ENCODE data around the gene ACSS1.

Gene ACSS1

DNA sequence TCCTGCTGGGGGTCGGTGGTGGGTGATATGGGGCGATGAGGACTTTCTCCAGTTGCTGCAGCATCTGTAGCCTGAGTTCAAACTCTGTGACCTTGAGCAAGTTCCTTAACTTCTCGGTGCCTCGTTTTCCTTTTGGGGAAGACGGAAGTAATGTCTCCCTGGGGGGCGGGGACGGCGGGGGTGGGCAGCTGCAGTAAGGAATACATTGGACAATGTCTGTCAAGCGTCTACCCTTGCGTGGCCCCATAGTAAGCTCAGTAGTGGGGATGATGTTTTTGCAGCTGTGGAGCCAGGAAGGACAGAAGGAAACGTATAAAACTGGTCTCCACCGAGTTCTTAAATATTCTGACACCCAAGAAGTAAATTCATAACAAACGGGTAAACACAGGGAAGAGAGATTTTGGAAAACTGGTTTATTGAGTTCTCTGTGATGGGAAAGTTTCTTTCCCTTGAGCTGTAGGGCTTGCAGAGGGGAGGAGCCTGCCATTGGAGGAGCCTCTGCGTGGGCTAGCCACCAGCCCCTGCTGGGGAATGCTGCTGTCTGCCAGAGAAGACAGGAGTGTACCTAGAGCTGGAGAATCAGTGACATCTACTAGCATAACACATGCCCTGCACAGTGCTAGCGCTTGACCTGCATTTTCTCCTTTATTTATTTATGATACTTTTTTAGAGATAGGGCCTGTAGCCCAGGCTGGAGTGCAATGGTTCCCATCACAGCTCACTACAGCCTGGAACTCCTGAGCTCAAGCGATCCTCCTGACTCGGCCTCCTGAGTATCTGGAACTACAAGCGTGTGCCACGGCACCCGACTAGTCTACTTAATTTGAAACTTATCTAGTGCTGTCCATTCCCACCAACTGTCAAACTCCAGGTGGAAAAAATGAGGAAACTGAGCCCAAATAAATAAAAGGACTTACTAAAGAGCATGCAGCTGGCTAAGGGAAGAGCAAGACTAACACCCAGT, 1.2 kb upstream of the ACSS1 start:
- no peak for DNase-seq

DNA sequence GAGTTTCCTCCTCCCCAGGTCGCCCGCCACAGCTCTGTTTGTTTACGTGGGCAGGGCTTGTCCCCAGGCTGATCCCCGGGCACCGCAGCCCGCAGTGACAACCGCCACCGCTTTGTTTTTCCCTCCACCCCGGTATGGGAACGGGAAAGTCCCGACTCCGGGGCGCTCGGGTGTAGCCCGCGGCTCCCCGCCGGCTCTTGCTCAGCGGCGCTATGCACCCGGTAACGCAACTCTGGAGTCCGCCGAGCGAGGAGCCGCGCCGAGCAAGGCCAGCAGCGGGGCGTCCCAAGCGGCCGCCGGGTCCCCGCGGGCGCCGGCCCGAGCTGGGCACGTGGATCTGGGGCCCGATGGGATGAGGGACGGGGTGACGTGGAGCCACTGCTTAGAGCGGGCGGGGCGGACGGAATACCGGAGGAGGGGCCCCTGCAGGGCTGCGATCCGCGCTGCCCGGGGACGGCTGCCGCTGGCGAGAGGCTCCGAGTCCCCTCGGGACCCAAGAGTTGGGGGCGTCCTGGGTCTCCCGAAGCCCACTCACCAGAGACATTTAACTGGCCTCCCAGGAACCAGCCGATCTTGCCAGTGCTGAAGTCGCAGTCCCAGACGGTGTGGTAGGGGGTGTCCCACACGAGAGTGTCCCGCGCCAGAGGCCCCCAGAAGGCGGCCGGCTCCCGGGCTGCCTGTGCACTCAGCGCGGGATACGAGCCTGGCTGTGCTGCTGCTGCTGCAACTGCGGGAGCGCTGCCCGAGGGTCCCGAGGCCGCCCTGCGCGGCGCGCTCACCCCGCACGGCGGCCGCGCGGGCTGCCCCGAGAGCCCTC, 497 bp downstream of the ACSS1 start:
- no peak for DNase-seq

DNA sequence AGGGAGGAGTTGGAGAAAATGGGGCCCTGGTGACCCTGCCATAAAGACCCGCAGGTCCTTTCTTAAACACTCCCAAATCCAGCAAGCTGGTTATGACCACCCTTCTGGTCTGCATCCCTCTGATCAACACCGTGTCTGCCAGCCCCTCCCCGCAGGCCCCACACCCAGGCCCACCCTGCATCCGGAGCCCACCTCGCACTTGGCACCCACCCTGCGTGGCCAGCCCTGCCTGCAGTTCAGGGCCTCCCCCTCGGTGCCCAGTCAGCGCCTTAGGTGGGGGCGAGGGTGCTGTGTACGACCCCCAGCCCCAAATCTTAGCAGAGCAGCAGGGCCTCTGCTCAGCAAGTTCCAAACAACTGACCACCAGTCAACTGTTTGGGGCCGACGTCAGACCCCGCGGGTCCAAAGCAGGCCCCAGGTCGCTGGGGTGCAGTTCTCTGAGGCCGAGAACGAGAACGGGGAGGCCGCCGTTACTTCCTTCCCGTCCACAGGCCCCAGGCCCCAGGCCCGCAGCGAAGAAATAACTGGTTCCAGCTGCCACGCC, 1.2 kb downstream of the ACSS1 start:
- no peak for DNase-seq

DNA sequence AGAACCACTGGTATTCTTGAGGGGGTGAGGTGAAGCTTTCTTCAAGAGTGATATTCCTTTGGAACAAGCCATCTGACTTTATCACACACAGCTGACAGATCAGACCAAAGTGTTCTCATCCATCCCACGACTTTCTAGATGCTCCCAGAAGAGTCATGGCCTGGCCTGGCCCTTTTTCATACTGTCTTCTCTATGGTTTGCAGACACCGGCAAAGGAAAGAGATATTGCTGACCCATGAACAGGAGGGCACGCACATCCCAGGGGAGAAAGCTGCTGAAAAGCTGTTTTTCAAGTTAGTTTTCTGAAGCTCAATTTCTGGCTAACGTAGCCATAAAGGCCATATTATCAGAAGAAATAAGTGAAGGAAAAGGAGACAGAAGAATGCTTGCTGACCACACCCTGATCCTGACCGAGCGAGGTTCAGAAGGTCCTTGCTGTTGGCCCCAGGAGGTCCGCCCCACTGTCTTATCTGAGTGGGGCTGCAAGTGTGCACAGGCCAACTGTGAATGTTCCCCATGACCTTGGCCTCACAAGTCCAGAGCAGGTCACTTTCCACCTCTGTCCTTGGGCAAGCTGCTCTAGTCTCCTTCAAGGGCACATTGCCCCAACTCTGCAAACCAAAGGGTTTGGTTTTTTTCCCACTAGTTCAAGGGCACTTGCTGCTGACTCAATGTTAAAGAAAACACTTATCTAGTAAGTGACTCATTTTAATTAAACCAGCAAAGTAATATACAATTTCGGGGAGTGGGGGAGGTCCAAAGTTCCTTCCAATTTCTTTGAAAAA, 2.0 kb downstream of the ACSS1 start:
- DNase-seq = no peak

DNA sequence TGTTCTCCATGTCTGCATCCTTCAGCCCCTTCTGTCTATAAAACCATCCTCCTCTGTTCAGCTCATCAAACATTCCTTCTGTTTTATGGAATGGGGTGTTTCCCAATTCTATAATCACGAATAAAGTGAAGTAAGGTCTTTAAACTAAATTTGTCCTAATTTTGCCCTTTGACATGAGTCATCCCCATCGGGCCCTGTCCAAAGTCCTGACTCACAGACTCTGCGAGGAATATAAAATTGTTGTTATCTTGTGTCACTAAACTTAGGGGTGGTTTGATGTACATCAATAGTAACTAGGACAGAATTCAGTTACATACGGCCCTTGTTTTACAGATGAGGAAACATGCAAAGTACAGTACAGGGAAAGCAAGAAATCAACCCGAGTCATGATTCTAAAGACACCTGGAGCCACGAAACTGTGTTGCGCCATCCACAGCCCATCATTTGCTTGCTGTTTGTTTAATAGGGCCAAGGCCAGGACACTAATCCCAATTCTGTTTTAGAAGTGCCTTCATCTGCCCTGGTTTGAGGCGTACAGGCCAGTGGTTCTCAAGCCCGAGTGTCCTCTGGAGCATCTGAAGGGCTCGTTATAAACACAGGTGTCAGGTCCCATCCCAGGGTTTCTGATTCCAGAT, 2.8 kb downstream of the ACSS1 start:
- no peak for DNase-seq

DNA sequence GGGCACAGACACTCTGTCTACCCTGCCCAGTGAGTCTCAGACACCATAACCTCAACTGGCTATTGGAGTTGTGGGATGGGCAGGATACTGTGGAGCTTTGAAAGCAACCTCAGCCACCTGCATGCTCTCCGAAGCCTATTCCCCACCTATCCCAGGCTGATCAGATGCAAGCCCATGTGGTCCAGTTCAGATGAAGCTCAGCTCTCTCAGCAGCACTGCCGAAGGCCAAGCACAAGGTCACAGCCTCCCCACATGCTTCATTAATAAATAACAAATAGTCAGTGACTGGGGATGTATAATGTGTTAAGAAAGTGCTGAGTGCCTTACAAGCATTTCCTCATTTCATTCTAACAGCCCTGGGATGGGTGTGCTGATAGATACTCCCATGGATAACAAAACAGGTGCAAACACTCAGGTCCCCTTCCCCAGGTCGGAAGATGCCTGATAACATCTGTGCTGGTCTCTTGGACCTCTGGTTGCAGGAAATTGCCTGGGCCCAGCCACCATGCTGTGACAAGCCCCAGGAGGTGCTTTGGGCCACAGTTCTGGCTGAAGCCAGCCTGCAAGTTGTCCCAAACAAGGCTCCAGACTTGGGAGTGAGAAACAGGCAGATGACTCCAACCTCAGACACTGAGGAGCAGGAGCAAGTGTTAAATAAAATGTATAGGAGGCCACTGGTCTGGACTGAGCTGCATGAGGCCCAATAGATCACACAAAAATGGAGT, 3.7 kb downstream of the ACSS1 start:
- DNase-seq = no peak

DNA sequence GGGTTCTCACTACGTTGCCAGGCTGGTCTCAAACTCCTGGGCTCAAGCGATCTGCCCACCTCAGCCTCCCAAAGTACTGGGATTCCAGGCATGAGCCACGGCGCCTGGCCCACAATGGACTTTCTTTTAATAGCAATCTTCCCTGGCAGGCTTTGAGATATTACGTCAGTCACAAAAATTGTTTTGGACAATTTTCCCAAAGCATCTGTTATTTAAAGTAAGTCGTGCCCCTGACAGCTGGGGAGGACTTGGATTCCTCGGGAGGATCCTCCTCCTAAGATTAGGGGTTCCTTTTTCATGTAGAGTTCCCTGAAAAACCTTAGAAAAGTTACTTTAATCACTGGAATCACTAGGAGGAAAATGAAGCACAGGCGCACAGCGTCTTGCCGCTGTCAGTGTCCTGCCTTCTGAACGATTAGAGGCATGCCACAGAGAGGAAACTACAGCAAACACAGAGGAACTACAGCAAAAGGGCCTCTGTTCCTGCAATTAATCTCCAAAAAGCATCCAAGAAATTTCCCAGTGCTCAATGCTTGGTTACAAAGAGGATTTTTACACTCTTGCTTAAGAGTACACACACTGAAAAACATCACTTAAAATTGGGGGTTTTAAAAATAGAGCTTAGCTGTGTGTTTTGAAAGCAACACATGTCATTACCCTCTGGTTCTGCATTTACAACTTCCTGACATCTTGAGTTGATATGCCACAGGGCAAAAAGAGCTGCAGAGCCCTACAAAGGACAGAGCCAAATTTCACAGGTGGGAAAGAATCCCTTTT, 4.5 kb downstream of the ACSS1 start:
- peak in 1 of 2 experiments; percentile 62 for DNase-seq

DNA sequence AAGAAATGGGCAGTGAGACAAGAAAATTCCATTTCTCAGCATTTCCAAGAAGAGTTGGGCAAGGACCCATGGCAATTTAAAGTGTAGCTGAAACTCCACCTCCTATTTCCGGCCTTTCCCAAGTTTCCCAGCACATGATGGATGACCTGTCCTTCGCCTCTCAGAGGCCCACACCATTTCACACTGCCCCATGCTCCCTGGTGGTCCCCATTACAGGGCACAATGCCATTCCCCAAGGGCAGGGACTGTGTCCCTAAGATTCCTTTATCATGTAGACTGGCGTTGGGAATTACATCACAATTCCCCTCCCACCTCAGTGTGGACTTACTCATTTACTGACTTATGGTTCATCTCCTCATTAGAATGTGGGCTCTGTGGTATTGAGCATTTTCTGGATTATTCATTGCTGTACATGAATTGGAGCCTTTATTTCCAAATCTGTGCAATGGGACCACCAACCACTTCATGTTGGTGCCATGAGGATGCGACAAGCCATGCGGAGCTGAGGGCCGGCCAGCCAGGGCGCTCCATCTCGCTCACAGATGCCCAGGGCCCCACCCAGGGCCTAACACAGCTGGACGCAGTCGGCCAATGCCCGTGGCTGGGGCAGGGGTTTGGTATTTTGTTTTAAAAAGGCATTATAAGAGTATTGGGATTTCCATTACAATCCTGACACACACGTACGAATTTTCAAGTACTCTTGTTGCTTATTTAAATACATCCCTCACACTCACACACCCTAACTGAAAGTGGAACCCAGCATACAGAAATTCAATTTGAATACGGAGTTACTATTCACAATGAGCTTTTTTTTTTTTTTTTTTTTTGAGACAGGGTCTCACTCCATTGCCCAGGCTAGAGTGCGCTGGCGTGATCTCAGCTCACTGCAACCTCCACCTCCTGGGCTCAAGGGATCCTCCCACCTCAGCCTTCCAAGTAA, 5.4 kb downstream of the ACSS1 start:
- DNase-seq = no peak

DNA sequence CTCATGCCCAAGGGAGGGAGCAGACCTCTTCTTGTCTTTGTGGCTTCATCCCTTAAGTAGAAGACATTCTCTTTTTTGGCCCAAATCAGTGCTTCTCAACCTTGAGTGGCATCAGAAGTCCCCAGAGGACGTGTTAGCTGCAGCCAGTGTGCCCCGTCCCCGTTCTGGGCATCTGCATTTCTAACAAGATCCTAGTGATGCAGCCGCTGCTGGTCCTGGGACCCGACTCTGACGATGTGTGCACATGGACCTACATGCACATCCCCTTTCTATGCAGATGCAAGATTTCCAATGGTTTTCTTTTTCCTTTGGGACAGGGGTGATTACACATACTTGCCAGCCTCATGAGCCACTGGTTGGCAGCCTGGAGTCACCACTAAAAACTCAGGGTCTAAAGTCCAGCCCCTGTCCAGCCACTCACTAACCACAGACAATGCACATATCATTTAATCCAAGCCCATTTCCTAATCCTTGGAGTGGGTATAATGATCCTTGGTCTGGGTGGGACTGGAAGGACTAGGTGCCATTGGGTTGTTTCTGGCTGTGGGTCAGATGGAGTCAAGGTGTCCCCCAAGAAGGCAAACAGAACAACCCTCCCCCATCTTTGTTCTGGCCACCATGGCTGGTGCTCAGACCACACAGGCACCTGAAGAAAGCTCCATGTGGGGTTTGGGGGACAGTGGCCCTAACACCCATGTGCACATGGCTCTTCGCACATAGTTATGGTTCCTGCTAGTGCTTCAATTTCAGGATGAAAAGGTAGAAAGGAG, 6.4 kb downstream of the ACSS1 start:
- DNase-seq = no peak

DNA sequence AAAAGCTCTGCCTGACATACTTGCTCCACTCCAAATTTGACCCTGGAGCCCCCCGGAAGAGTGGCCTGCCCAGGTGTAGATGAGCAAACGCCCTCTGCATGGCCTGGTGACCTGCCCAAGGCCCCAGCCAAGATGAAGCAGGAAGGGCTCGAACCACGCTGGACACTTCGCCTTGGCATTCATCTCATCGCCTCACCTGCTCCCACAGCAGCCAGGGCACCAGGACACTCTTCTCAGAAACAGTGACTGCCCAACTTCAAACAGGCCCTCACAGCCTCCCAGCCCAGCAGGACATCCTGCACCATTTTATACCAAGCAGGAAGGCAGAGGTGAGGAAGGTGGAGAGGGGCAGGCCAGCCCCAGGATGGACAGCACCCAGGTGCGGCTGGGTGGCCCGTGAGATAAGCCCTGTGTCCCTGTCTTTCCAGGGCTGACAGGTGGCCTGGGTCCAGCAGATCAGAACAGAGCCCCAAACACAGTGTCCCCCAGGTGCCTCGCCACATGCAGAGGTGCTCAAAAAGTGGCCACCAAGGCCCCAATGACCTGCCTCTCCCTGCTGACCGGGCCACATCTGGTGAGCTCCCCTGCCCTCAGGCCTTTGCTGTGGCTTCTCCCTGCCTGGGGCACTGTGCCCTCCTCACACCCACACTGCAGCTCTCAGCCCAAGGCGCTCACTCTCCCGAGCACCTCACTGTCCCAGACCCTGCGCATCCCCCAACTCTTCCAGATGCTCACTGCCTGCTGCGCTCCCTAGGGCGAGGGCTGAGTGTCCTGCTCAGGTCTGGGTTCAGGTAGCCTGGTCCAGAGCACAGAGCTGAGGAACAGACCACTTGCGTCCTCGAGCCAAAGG, 7.2 kb downstream of the ACSS1 start:
- DNase-seq = no peak

DNA sequence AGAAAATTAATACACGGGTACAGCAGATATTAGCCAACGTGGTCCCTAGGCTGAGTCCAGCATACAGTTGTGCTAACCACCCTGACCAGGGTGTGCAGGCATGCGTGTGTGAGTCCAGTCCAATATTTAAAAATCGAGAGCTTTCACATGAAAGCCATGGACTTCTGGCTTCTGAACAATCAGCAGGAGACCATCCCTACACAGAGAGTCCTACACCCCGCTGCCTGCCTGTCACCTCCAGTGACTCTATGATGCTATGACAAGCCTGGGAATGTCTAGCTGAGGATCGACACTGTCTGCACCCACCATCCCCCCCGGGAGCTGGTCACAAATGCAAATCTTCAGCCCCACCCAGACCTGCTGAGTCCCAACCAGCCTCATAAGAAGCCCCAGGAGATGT, 7.9 kb downstream of the ACSS1 start:
- DNase-seq = no peak

DNA sequence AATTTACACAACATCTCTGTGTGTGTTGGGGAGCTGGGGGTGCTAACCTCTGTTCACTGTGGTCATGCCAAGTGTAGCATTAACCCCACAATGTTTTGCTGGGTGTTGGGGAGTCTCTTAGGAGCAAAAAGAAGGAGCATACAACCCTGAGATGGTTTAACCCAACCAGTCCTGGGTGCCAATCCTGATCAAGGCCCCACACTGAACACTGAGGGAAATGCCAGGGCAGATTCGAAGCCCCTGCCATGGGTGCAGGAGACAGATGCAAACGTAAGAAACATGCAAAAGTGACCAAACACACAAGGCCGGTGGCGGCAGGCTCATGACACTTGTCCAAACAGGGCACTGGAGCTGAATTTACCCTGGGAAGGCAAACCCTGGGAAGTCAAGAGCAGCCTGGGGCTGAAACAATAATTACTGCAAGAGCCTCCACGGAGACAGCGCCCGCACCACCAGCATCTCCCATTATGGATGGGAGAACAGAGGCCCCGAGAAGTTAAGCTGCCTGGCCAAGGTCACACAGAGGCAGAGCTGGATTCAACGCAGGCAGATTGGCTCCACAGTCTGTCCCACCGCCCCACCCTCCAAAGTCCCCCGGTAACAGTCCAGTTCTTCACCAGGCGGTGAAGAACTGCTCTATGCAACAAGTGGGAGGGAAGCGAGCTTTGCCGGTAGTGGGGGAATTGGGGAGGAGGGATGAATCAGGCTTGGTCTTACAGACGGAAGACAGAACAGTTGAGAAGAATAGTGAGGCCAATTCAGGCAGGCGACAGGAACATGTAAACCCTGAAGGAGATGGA, 8.5 kb downstream of the ACSS1 start:
- no peak for DNase-seq

DNA sequence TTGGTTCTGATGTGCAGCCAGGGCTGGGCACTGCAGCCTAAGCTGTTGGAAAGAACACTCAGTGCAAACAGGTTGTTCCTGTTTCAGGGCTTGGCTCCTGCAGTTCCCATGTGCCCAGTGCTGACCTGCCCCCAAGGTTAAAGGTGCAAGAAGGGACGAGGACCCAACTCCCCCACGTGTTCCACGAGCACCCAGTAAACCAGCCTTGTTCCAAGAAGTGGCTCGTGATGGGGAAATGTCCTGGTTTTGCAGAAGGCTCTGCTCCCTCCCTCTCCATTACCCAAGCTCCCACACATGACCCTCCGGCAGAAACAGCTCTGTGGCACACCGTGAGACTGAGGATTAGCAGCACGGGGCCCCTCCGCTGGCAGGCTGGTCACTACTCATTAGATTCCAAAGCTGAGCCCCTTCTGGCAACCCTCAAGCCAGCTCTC, 9.4 kb downstream of the ACSS1 start:
- DNase-seq = no peak

DNA sequence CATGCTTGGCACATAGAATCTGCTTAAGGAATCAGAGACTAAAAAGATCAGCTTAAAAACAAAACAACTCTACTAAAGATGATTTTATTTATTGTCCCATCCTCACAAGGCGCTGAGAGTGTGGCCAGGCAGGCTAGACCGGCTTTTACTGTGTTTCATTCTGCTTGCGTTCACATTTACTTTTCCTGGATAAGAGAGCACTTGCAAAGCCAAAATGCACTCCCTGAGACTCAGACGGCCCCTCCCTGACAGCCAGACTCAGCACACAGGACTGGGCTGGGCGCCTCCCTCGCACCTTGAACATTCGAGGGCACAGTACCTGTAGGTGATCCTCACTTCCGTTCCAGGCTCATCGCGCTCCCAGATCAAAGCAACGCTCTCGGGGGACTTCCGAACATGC, 10.2 kb downstream of the ACSS1 start:
- DNase-seq = no peak

DNA sequence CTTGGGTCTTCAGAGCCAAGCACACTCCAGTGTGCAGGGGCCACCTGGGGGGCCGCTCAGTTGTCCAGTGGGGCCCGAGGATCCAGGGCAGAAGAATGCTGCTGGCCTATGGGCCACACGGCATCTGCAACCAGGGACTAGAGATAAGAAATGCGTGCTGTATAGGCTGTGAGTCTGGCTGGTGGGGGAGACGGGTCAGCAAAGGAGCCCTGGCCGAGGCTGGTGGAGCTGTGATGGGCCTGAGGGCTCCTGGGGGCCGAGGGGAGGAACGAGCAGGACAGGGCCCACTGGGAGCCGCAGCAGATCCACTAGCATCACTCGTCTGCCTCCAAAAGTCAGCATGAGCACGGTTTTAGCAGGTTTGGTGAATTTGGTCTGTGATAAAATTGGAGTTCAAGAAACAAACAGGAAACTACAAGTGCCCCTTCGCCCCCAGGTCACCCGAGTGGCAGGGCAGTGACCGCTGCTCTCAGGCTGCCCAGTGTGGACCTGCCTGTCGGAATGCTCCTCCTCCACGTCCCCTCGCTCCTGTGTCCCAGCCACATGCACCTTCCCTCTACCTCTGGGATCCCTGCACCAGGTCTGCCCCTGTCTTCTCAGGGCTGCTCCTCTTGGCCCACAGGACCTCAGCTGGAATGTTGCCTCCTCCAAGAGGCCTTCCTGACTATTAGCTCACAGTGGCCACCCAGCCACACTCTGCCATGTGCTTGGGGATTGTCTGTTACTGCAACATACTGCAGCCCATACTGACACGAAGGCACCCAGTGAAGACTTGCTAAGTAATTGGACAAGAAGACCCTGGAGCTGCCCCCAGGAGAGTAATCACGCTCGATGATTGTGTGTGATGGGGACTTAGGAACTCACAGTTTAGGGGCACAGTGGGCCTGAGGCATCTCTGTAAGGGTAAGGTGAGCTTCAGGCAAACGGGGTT, 10.9 kb downstream of the ACSS1 start:
- no peak for DNase-seq

DNA sequence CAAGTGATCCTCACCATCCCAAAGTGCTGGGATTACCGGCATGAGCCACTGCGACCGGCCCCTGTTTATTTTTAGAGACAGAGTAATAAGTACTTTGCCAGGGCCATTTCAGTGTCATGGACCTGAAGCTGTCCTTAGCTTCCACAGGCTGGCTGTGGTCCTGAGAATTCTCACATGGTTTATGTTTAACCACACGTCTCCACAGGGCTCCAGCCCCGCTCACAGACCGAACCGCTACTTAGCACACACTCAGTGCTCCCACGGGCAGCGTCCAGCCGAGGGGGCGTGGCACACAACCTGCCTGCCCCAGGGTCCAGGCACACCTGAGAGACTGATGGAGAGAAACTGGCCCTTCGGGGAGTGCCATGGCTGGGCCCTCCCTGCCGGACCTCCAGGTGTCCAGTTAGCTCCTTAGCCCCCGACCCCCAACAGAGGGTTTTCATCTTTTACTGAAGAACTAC, 11.7 kb downstream of the ACSS1 start:
- no peak for DNase-seq

Data from NCI-H446 (cell line).